ENCODE measurements around the gene KDM2B. TPM values are rescaled to one million over a fixed set of nuclear protein-coding genes. Genes with fewer than 3 reads are reported as not detected.
A peak's percentile ranks its signal among the peaks of the same experiment; 100 is the strongest.

Gene KDM2B
- total and polyA plus RNA-seq, 11 donors, result 7.3 to 24.7 (median 10.3) TPM

- peak overlapping the region in 6 of 12 donors; percentile 26 to 76 (median 41) for H3K27ac ChIP-seq
- H3K4me3 ChIP-seq, result peak overlapping the region; percentile 32 to 89 (median 58)
- WGBS, 4 donors, result 13 to 26% (median 16%) methylated on average over 41 to 70 of the region's 70 CpGs
- intact Hi-C loops (cut with DNase I), result no loop called here
- no peak for ATAC-seq
- no peaks in the 10 kb centered on the region for H3K9me3 ChIP-seq
- DNase-seq, result peak in 3 of 5 donors; percentile 31 to 77 (median 53)
- H3K36me3 ChIP-seq, result peaks cover 0 to 6% (median 0%) of the 10 kb centered on the region in 9 donors
- H3K27me3 ChIP-seq, result no peaks in the 10 kb centered on the region
- TF ChIP-seq CTCF (IDR thresholded peaks at IDR 0.05) (no peak), POLR2A (IDR thresholded peaks at IDR 0.05) (no peak)
- peaks cover 0 to 33% (median 15%) of the 10 kb centered on the region in 12 donors for H3K4me1 ChIP-seq
Measured at GRCh38 chr12:121465921-121466793, 114.7 kb downstream of the KDM2B start.

- Histone ChIP-seq H3K9me3 (no peaks in the 10 kb centered on the region), H3K27ac (no peak overlapping the region), H3K4me1 (peaks cover 0 to 23% (median 15%) of the 10 kb centered on the region in 12 donors), H3K27me3 (no peaks in the 10 kb centered on the region), H3K36me3 (peaks cover 0 to 6% (median 0%) of the 10 kb centered on the region in 9 donors), H3K4me3 (no peak overlapping the region)
- no peak for ATAC-seq
- no peak for DNase-seq
- intact Hi-C loops (cut with DNase I), result no loop called here
- no peak for TF ChIP-seq POLR2A (IDR thresholded peaks at IDR 0.05)
- TF ChIP-seq CTCF (IDR thresholded peaks at IDR 0.05), result no peak
- WGBS, 4 donors, result 94 to 98% (median 97%) methylated on average over 11 to 13 of the region's 13 CpGs
Measured at GRCh38 chr12:121464331-121464730, 116.5 kb downstream of the KDM2B start.

GRCh38 chr12:121461048-121461447 is 119.8 kb downstream of the KDM2B start:
- no peak for DNase-seq
- Histone ChIP-seq H3K4me1 (peaks cover 0 to 23% (median 7%) of the 10 kb centered on the region in 12 donors), H3K27me3 (no peaks in the 10 kb centered on the region), H3K9me3 (no peaks in the 10 kb centered on the region), H3K4me3 (no peak overlapping the region), H3K27ac (peak overlapping the region in 1 of 12 donors; percentile 25), H3K36me3 (peaks cover 0 to 6% (median 0%) of the 10 kb centered on the region in 9 donors)
- TF ChIP-seq POLR2A (IDR thresholded peaks at IDR 0.05) (no peak), CTCF (IDR thresholded peaks at IDR 0.05) (no peak)
- 87 to 94% (median 93%) methylated on average over 5 of the region's 5 CpGs for WGBS, 4 donors
- intact Hi-C loops (cut with DNase I), result no loop called here
- ATAC-seq, result peak in 2 of 4 donors; percentile 36 to 47

- DNase-seq, result no peak
- intact Hi-C loops (cut with DNase I), result no loop called here
- TF ChIP-seq POLR2A (IDR thresholded peaks at IDR 0.05) (no peak), CTCF (IDR thresholded peaks at IDR 0.05) (no peak)
- no peaks in the 10 kb centered on the region for H3K27me3 ChIP-seq
- ATAC-seq, result no peak
- peaks cover 0 to 29% (median 2%) of the 10 kb centered on the region in 12 donors for H3K4me1 ChIP-seq
- H3K9me3 ChIP-seq, result no peaks in the 10 kb centered on the region
- whole genome bisulfite sequencing, 4 donors, result 76 to 84% (median 79%) methylated on average over 8 of the region's 8 CpGs
- H3K4me3 ChIP-seq, result no peak overlapping the region
- H3K36me3 ChIP-seq, result peaks cover 0 to 11% (median 0%) of the 10 kb centered on the region in 9 donors
- no peak overlapping the region for H3K27ac ChIP-seq
Measured at GRCh38 chr12:121456551-121456950, 124.3 kb downstream of the KDM2B start.
